Putamen (tissue), 1 donor: ENCODE data around the gene MGAT3.

Experiments used
- DNase-seq: peaks from one replicate; pipeline ENCODE4 v3.0.0-alpha.2; 2016; ENCODE audit warnings: low spot score

The MGAT3 gene

DNA sequence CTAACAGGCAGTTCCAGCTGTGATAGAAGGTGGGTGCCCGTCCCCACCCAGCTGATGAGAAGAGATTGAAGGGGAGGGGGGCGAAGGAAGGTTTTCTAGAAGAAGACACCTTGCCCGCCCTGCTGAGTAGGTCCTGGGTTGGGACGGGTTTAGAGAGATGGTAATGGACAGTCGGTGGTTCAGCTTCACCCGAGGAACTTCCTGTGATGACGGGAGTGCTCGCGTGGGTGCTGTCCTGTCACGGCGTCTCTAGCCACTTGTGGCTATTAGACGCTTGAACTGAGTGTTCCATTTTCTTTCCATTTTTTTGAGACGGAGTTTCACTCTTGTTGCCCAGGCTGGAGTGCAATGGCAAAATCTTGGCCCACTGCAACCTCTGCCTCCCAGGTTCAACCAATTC lies 27.6 kb upstream of the MGAT3 start:
- DNase-seq, result no peak

- no peak for DNase-seq
These were observed 26.8 kb upstream of the MGAT3 start for GRCh38 chr22:39429916-39430575.

DNA sequence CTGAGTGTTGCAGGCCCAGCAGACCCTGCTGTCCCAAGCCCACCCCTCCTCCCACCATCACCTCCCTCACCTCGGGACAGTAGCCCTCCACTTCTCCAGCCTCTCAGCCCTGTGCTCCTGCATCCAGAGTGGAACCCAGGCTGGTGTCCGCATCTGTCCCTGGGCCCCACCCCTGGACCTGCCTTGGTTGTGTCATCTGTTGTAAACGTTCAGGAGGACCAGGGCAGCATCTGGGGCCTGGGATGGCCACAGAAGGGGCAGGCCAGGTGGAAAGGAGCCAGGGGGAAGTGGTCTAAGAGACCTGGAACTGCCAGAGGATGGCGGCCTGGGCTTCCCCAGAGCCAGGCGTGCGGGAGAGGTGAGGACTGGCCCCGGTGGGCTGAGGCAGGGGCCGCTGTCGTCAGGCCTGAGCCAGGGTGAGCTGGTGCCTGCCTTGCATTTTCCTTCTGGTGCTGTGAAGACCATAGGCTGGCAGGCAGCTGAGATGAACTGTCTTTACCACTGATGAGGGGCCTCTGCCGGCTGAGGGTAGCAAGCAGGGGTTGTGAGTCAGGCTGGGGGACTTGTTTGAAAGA lies 26.1 kb upstream of the MGAT3 start:
- DNase-seq, result no peak

DNA sequence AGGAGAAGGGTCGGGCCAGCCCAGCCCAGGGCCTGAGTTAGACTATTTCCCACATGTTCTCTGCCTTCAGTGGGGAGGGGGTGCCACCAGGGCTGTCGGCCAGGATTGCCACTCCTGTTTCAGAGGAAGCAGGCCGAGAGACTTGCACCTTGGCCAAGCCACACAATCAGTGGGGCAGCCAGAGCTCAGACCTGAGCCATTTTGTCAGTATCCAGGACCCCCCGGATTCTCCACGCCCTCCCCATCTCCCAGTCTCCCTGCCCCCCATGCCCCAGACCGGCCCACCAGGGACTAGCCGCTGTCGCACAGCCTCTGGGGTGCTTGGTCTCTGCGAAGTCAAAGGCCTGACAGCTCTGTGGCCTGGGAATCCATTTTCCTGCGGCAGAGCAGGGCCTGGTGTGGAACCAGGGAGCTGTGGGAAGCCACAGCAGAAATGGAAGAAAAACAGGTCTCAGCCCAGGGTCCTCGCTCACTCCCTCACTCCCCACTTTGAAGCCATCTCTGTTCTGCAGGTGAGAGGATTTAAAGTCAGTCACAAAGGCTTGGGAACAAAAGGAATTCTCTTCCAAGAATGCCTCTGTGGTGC lies 25.5 kb upstream of the MGAT3 start:
- no peak for DNase-seq

GRCh38 chr22:39431821-39432251 lies 25.0 kb upstream of the MGAT3 start:
- no peak for DNase-seq

- DNase-seq, result no peak
These were observed 24.4 kb upstream of the MGAT3 start for GRCh38 chr22:39432361-39432811.

GRCh38 chr22:39433476-39434242 lies 23.2 kb upstream of the MGAT3 start:
- DNase-seq, result peak; percentile 71

- peak; percentile 90 for DNase-seq
These were observed 22.6 kb upstream of the MGAT3 start for GRCh38 chr22:39434243-39434653.

- peak; percentile 67 for DNase-seq
These were observed 22.1 kb upstream of the MGAT3 start for GRCh38 chr22:39434721-39435120.

DNA sequence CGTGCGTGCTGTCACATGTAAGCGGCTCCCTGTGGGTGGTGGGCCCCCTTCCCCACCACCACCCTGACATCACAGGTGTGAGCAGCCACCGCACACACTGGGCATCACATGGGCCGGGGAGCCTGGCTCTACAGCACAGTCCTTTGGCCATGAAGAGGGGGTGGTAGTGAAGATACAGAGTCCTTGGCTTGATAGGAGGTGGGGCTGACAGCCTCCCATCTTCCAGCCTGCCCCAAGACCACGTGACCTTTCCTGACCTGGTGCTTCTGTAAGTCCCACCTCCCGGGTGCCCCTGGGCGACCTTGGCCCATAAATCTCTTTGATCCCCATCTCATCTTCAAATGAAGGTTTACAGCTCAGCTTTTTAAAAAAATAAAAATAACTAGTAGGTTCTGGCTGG lies 21.2 kb upstream of the MGAT3 start:
- no peak for DNase-seq

DNA sequence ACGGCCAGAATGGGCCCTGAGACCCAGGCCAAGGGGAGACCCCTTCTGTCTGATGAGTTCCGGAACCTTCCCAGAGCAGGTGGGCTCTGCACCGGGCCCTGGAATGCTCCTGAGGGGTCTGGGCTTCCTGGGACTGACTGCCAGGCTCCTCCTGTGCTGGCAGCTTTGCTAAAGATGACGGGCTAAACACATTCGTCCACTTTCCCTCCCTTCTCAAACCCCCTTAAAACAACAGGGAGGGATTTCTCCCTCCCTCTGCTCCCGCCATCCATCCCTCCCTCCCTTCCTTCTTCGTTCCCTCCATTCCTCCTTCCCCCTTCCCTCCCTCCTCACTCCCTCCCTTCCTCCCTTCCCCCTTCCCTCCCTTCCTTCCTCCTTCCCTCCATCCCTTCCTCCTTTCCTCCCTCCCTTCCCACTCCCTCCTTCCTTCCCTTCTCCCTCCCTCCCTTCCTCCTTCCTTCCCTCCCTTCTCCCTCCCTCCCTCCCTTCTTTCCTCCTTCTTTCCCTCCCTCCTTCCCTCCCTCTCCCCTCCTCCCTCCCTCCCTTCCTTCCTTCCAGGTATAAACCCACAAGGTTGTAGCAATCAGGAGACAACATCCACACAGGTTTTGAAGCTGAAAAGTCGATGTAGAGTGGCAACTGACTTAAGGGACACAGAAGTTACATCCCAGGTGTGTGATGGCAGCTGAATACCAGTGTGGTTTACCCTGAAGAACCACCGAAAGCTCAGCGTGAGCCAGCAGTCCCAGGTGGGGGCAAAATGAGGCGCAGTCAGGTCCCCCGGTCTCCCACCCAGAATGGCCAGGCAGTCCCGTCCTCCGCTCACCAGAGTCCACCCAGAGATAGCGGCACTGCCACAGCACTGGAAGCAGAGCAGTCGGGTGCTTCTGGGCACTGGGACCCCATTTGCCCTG lies 18.8 kb upstream of the MGAT3 start:
- DNase-seq, result no peak

- DNase-seq, result no peak
These were observed 17.6 kb upstream of the MGAT3 start for GRCh38 chr22:39439170-39439569.

DNA sequence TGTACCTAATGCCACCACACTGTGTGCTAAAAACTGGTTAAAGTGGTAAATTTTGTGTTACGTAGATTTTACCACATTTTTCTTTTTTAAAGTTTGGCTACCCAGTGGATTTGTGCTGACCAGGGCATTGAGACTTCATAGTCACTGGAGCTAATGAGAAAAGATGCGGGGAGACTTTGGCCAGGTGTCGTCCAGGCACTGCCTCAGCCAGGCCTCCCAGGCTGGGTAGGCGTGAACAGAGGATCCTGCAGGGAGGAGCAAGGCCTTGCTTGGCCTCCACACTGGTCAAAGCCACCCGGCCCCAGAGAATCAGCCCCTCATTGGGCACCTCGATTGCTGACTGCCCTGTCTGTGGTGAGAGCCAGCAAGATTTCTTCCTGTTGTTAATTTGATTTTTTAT lies 13.4 kb upstream of the MGAT3 start:
- DNase-seq, result no peak

GRCh38 chr22:39444247-39444800 lies 12.5 kb upstream of the MGAT3 start:
- DNase-seq, result no peak

DNA sequence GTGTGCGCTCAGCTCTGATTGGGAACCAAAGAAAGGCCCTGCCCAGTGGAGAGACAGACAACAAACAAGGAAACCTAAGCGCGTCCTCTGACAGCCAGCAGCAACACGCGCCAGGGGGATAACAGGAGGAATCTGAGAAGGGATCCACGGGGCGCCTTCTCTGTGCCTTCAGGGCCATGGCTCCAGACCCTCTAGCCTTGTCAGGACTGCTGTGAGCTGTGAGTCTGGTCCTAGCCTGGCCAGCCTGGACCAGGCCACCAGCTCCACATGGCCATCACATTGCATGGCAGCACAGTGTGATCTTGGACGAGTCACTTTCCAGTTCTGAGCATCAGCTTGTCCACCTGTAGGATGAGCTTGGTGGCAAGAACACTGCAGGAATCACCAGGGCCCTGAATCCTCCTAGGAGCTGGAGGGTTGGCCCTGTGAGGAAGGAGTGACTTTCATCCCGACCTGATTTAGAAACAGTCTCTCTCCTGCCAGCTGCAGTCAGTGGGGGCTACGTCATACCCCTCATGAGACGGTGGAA lies 11.8 kb upstream of the MGAT3 start:
- DNase-seq, result no peak

DNA sequence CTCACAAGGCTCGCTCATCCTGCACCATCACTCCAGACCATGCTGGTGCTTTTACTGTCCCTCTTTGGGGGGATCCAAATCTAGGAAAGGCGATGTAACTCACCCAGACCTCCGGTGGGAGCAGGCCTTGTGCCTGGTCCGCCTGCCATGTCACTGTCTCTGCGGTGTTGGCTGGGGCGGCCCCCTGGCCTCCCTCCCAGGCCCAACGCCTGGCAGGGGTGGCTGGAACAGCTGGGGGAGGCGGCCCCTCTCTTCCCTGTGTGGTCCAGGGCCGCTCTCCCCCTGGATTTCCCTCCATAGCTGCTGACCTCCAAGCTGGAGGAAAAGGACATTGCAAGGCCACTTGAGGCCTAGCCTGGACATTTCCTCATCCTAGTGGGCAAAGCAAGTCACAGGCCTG lies 11.1 kb upstream of the MGAT3 start:
- DNase-seq, result no peak

DNA sequence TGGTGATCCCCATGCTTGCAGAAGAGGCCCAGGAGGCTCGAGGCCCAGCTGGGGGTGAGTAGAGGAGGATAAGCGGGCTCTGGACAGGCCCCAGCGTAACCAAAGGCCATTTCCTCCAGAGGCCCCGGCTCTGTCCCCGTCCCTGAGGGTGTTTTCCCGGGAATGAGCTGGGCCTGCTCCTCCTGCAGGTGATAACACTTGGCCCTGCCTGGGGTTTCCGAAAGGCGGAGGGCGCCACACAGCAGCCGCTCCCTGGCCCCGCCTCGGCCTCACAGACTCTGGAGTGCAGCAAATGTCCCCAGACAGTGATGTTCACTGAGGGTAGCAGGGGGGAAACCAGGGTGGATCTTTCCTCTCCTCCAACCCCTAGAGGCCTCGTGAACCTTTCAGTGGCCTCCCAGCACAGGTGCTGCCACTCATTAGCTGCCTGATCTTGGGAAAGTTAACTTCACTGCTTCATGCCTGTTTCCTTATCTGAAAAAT lies 10.5 kb upstream of the MGAT3 start:
- no peak for DNase-seq

- no peak for DNase-seq
These were observed 8.4 kb upstream of the MGAT3 start for GRCh38 chr22:39448205-39449054.

GRCh38 chr22:39449708-39450107 lies 7.1 kb upstream of the MGAT3 start:
- no peak for DNase-seq
